ENCODE data around the gene RUNX3. TPM values are rescaled to one million over a fixed set of nuclear protein-coding genes. Genes with fewer than 3 reads are reported as not detected.

Gene RUNX3
- total RNA-seq, 2 donors from 2014 or later: 0.24 to 0.31 TPM

DNA sequence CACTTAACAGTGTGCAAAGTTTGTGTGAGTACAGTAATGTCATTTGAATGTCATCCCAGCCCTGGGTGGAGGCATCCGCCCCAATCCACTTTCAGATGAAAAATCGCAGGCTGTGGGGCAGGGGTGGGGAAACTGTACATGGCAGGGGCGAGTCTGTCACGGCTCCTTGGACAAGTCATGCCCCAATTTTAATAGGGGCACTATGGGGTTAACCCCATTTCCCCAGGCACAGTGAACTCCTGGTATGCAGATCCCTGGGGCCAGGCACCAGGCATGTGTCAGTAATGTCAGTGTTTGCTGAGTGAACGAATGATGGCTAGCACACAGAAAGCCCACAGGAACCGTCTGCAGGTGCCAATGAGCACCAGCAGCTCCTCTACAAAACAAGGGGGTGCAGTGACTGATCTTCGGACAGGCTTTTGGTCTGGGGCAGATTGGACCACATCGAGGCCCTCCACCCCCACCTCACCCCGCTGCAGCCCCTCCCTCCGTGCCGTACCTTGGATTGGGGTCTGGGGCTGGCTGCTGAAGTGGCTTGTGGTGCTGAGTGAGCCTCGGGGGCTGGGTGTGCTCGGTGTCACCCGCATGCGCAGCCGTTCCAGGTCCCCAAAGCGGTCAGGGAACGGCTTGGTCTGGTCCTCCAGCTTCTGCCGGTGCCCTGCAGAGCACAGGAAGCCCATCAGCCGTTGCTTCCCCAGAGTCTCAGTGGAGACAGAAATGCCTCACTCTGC, 23.2 kb downstream of the RUNX3 start:
- TF ChIP-seq, protein P1, sequence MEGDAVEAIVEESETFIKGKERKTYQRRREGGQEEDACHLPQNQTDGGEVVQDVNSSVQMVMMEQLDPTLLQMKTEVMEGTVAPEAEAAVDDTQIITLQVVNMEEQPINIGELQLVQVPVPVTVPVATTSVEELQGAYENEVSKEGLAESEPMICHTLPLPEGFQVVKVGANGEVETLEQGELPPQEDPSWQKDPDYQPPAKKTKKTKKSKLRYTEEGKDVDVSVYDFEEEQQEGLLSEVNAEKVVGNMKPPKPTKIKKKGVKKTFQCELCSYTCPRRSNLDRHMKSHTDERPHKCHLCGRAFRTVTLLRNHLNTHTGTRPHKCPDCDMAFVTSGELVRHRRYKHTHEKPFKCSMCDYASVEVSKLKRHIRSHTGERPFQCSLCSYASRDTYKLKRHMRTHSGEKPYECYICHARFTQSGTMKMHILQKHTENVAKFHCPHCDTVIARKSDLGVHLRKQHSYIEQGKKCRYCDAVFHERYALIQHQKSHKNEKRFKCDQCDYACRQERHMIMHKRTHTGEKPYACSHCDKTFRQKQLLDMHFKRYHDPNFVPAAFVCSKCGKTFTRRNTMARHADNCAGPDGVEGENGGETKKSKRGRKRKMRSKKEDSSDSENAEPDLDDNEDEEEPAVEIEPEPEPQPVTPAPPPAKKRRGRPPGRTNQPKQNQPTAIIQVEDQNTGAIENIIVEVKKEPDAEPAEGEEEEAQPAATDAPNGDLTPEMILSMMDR (conservative IDR thresholded peaks at IDR 0.05): no peak
- Histone ChIP-seq H3K4me3 (ENCODE audit: low read length) (no peak overlapping the region), H3K9me3 (ENCODE audit: control insufficient read depth, low read length) (no peaks in the 10 kb centered on the region), H3K9ac (ENCODE audit: extremely low read depth, low read length, poor library complexity, severe bottlenecking) (no peak overlapping the region), H3K4me1 (ENCODE audit: control insufficient read depth, insufficient read depth, low read length) (no peaks in the 10 kb centered on the region), H3K27me3 (ENCODE audit: control insufficient read depth, insufficient read depth, low read length, poor library complexity, severe bottlenecking) (no peaks in the 10 kb centered on the region), H3K36me3 (ENCODE audit: control insufficient read depth, insufficient read depth, low read length) (no peaks in the 10 kb centered on the region), H3K27ac (ENCODE audit: low read depth, low read length) (no peak overlapping the region)
- no peak for DNase-seq
- WGBS, 2 experiments (ENCODE audit: insufficient coverage in 1 of 2, insufficient read length in 1 of 2): 94 to 96% methylated on average over 7 to 20 of the region's 20 CpGs
- Mint-ChIP-seq H3K27me3 (ENCODE audit: insufficient read depth) (no peaks in the 10 kb centered on the region), H3K9me3 (no peaks in the 10 kb centered on the region), H3K4me3 (no peak overlapping the region), H3K27ac (no peak overlapping the region), H3K36me3 (ENCODE audit: low read depth) (no peaks in the 10 kb centered on the region), H3K4me1 (peaks cover 1% of the 10 kb centered on the region)

DNA sequence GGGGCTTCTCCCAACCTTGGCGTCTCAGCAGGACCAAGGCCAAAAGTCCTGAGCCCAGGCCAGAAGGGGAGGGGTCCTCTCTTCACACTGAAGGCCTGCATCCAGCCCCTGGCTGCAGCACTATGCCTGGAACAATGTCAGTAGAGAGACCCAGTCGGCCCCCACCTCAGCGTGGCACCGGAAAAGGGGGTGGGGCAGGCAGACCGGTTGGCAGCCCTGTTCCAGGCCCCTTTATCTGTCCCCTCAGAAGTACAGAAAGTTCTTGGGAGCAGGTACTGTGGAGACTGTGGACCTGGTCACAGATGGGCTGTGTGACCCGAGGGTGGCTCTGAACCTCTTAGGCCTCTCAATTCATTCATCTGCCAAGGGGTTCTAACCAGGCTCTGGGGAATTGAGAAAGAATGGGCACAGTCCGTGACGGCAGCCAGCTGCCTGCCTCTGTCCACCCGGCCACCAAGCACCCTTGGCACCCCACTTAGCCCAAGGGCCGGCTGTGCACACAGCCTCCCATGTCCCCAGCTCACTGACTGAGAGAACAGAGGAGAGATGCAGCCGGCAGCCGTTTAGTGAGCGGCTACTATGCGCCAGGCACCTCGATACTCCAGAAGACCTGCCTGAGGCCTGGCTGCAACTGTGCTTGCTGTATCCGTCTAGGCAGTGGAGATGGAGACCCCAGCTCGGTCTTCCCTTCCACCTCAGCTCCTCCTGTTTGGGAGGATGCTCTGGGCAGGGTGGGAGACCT, 23.9 kb downstream of the RUNX3 start:
- H3K27me3 Mint-ChIP-seq (ENCODE audit: insufficient read depth): peaks cover 1% of the 10 kb centered on the region
- Histone ChIP-seq H3K9ac (ENCODE audit: extremely low read depth, low read length, poor library complexity, severe bottlenecking) (no peak overlapping the region), H3K4me3 (ENCODE audit: low read length) (no peak overlapping the region), H3K9me3 (ENCODE audit: control insufficient read depth, low read length) (no peaks in the 10 kb centered on the region), H3K27me3 (ENCODE audit: control insufficient read depth, insufficient read depth, low read length, poor library complexity, severe bottlenecking) (no peaks in the 10 kb centered on the region), H3K4me1 (ENCODE audit: control insufficient read depth, insufficient read depth, low read length) (no peaks in the 10 kb centered on the region), H3K27ac (ENCODE audit: low read depth, low read length) (no peak overlapping the region), H3K36me3 (ENCODE audit: control insufficient read depth, insufficient read depth, low read length) (no peaks in the 10 kb centered on the region)
- H3K4me3 Mint-ChIP-seq: no peak overlapping the region
- 89 to 90% methylated on average over 7 to 17 of the region's 17 CpGs for WGBS, 2 experiments (ENCODE audit: insufficient coverage in 1 of 2, insufficient read length in 1 of 2)
- H3K9me3 Mint-ChIP-seq: no peaks in the 10 kb centered on the region
- TF ChIP-seq, protein P1 (conservative IDR thresholded peaks at IDR 0.05): no peak
- no peaks in the 10 kb centered on the region for H3K36me3 Mint-ChIP-seq (ENCODE audit: low read depth)
- no peak overlapping the region for H3K27ac Mint-ChIP-seq
- peaks cover 1% of the 10 kb centered on the region for H3K4me1 Mint-ChIP-seq
- peak; percentile 45 for DNase-seq

DNA sequence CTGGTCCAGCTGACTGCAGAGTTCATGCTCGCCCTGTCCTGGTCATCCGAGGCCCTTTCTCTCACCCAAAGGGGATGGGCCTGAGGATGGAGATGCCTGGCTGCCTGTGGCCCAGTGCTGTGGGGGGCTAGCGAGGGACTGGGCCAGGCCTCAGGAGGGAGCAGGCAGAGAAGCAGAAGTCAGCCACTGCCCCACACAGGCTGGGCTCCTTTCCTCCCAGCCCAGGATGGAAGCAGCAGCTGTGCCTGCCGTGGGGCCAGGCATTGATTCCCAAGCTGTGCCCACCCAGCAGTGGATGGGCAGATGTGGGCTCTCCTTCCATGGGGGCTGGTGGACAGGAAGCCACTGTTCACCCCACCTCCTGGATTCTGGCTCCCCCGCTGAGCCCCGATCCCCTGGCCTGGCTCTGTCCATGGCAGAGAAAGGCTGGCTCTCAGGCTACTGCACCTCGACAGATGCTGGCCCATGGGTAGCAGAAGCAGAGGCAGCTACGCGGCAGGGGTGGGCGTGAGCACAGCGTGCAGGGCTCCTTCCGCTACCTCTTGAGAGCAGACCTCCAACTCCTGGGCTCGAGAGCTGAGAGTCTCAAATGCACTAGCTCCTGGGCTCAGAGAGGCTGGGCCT, 24.6 kb downstream of the RUNX3 start:
- H3K4me1 Mint-ChIP-seq: peaks cover 1% of the 10 kb centered on the region
- peaks cover 1% of the 10 kb centered on the region for H3K27me3 Mint-ChIP-seq (ENCODE audit: insufficient read depth)
- no peak overlapping the region for H3K27ac ChIP-seq (ENCODE audit: low read depth, low read length)
- WGBS, 2 experiments (ENCODE audit: insufficient coverage in 1 of 2, insufficient read length in 1 of 2): 90 to 92% methylated on average over 7 to 13 of the region's 13 CpGs
- no peak overlapping the region for H3K27ac Mint-ChIP-seq
- no peak overlapping the region for H3K4me3 Mint-ChIP-seq
- TF ChIP-seq, protein P1 (conservative IDR thresholded peaks at IDR 0.05): no peak
- no peak overlapping the region for H3K4me3 ChIP-seq (ENCODE audit: low read length)
- H3K4me1 ChIP-seq (ENCODE audit: control insufficient read depth, insufficient read depth, low read length): no peaks in the 10 kb centered on the region
- H3K27me3 ChIP-seq (ENCODE audit: control insufficient read depth, insufficient read depth, low read length, poor library complexity, severe bottlenecking): no peaks in the 10 kb centered on the region
- no peaks in the 10 kb centered on the region for H3K36me3 Mint-ChIP-seq (ENCODE audit: low read depth)
- H3K9me3 ChIP-seq (ENCODE audit: control insufficient read depth, low read length): no peaks in the 10 kb centered on the region
- no peaks in the 10 kb centered on the region for H3K36me3 ChIP-seq (ENCODE audit: control insufficient read depth, insufficient read depth, low read length)
- H3K9me3 Mint-ChIP-seq: no peaks in the 10 kb centered on the region
- peak; percentile 43 for DNase-seq
- H3K9ac ChIP-seq (ENCODE audit: extremely low read depth, low read length, poor library complexity, severe bottlenecking): no peak overlapping the region

Measured in endodermal cell (in vitro differentiated cells).